WTC11 (cell line): ENCODE data around the gene TMEM140.

ENCODE experiments used
- CREB1 ChIP-seq: sonication (generic); formaldehyde crosslinking; IDR thresholded peaks from 2 replicates; pipeline ENCODE4 v1.8.0; 2023; ENCODE audit warnings: mild to moderate bottlenecking, missing genetic modification reagents
- CTCF ChIP-seq: fragments of 200-600 bp; IDR thresholded peaks from 2 replicates; pipeline ENCODE4 v1.8.0; 2022; ENCODE audit warnings: antibody characterized with exemption
- JUN ChIP-seq: sonication (generic); formaldehyde crosslinking; IDR thresholded peaks from 2 replicates; pipeline ENCODE4 v1.8.0; 2023; ENCODE audit warnings: mild to moderate bottlenecking, missing genetic modification reagents
- RORB ChIP-seq: fragments of 250-450 bp; sonication (Bioruptor Pico); IDR thresholded peaks from 2 replicates; pipeline ENCODE4 v1.9.0; 2021; ENCODE audit warnings: mild to moderate bottlenecking
- ZBTB21 ChIP-seq: sonication (generic); formaldehyde crosslinking; IDR thresholded peaks from 2 replicates; pipeline ENCODE4 v1.8.1; 2023; ENCODE audit warnings: mild to moderate bottlenecking, missing genetic modification reagents, borderline replicate concordance
- TF ChIP-seq, protein P1 (sequence below): sonication (generic); formaldehyde crosslinking; IDR thresholded peaks from 2 replicates; pipeline ENCODE4 v1.8.1; 2023; ENCODE audit warnings: mild to moderate bottlenecking, moderate library complexity, missing genetic modification reagents
- TF ChIP-seq, protein P2 (sequence below): sonication (generic); formaldehyde crosslinking; IDR thresholded peaks from 2 replicates; pipeline ENCODE4 v1.8.0; 2022; ENCODE audit warnings: mild to moderate bottlenecking, missing genetic modification reagents

GRCh38 chr7:135102372-135102771 is 45.5 kb upstream of the TMEM140 start:
- no peak for TF ChIP-seq CTCF
- TF ChIP-seq, protein P1, sequence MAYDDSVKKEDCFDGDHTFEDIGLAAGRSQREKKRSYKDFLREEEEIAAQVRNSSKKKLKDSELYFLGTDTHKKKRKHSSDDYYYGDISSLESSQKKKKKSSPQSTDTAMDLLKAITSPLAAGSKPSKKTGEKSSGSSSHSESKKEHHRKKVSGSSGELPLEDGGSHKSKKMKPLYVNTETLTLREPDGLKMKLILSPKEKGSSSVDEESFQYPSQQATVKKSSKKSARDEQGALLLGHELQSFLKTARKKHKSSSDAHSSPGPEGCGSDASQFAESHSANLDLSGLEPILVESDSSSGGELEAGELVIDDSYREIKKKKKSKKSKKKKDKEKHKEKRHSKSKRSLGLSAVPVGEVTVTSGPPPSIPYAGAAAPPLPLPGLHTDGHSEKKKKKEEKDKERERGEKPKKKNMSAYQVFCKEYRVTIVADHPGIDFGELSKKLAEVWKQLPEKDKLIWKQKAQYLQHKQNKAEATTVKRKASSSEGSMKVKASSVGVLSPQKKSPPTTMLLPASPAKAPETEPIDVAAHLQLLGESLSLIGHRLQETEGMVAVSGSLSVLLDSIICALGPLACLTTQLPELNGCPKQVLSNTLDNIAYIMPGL (CRISPR knock-in tag), result no peak
- TF ChIP-seq, protein P2, sequence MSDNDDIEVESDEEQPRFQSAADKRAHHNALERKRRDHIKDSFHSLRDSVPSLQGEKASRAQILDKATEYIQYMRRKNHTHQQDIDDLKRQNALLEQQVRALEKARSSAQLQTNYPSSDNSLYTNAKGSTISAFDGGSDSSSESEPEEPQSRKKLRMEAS (CRISPR knock-in tag), result no peak
- TF ChIP-seq RORB (CRISPR knock-in tag), result no peak
- TF ChIP-seq ZBTB21 (CRISPR knock-in tag), result no peak
- TF ChIP-seq CREB1, result no peak
- no peak for TF ChIP-seq JUN (CRISPR knock-in tag)
